GM19438 (cell line): ENCODE data around the gene LINGO4.

Experiments
- ATAC-seq: cut with Tn5 transposase; IDR thresholded peaks from one replicate; pipeline ENCODE4 v1.9.1; 2021; ENCODE audit warnings: low read depth; ENCODE audit not compliant: unreplicated experiment

LINGO4 gene

GRCh38 chr1:151805066-151805820 lies at the start of gene LINGO4:
Gene LINGO4 (minus strand): TSS chr1:151805419. CDS start chr1:151802704, 2,715 bp downstream.
- ATAC-seq = no peak

GRCh38 chr1:151854658-151855057 lies 49.4 kb upstream of the LINGO4 start:
- ATAC-seq = no peak

GRCh38 chr1:151853411-151853943 lies 48.3 kb upstream of the LINGO4 start, which contains the start of gene THEM5:
Gene THEM5 (minus strand): TSS chr1:151853712. CDS start chr1:151853565, 147 bp downstream.
- no peak for ATAC-seq

GRCh38 chr1:151852733-151853132 lies 47.5 kb upstream of the LINGO4 start:
- no peak for ATAC-seq

GRCh38 chr1:151851886-151852285 lies 46.7 kb upstream of the LINGO4 start:
- ATAC-seq = no peak

GRCh38 chr1:151849871-151850270 lies 44.7 kb upstream of the LINGO4 start:
- no peak for ATAC-seq

- no peak for ATAC-seq
Observed at GRCh38 chr1:151849126-151849525, 43.9 kb upstream of the LINGO4 start.

- ATAC-seq = no peak
Observed at GRCh38 chr1:151847867-151848596, 42.8 kb upstream of the LINGO4 start.

GRCh38 chr1:151846686-151847237 lies 41.5 kb upstream of the LINGO4 start:
- ATAC-seq = no peak

GRCh38 chr1:151846062-151846568 lies 40.9 kb upstream of the LINGO4 start:
- no peak for ATAC-seq

GRCh38 chr1:151843398-151843797 lies 38.2 kb upstream of the LINGO4 start:
- ATAC-seq = no peak

- no peak for ATAC-seq
Observed at GRCh38 chr1:151841141-151841540, 35.9 kb upstream of the LINGO4 start.

GRCh38 chr1:151840421-151840820 lies 35.2 kb upstream of the LINGO4 start:
- no peak for ATAC-seq

- no peak for ATAC-seq
Observed at GRCh38 chr1:151839457-151840403, 34.5 kb upstream of the LINGO4 start, which contains the start of gene C2CD4D. Gene C2CD4D (minus strand): TSS chr1:151839820. CDS start chr1:151838989, 831 bp downstream.

GRCh38 chr1:151839082-151839412 lies 33.8 kb upstream of the LINGO4 start:
- ATAC-seq = no peak

- ATAC-seq = no peak
Observed at GRCh38 chr1:151838222-151839081, 33.2 kb upstream of the LINGO4 start.

GRCh38 chr1:151837884-151838221 lies 32.6 kb upstream of the LINGO4 start:
- ATAC-seq = no peak

GRCh38 chr1:151837197-151837596 lies 32.0 kb upstream of the LINGO4 start:
- no peak for ATAC-seq

- ATAC-seq = no peak
Observed at GRCh38 chr1:151835596-151835995, 30.4 kb upstream of the LINGO4 start.
